ENCODE measurements around the gene VLDLR. TPM values are rescaled to one million over a fixed set of nuclear protein-coding genes. Genes with fewer than 3 reads are reported as not detected.

The VLDLR gene
- total RNA-seq, 4 donors from 2014 or later: 15.5 to 17.0 (median 16.8) TPM

DNA sequence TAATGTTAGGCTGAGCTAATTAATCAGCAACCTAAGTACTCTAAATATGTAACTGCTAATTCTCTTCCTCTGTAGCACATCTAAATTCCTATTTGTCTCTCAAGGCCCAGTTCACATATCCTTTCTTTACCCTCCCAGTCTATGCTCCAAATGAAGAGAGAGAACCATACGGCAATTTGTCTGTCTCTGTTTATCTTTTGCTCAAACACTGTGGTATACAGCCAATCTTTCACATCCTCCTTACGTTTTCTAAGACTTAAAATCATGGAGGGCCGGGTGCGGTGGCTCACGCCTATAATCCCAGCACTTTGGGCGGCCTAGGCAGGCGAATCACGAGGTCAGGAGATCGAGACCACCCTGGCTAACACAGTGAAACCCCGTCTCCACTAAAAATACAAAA, 15.8 kb downstream of the VLDLR start:
- Histone ChIP-seq H3K36me3 (peaks cover 0 to 32% (median 12%) of the 10 kb centered on the region in 4 donors), H3K4me1 (peaks cover 18 to 40% (median 35%) of the 10 kb centered on the region in 4 donors), H3K9me3 (no peaks in the 10 kb centered on the region), H3K27ac (replicated peaks in 1 of 4) (peak overlapping the region in 1 of 4 donors; percentile 19), H3K27me3 (no peaks in the 10 kb centered on the region), H3K4me3 (no peak overlapping the region)
- TF ChIP-seq, protein P1, sequence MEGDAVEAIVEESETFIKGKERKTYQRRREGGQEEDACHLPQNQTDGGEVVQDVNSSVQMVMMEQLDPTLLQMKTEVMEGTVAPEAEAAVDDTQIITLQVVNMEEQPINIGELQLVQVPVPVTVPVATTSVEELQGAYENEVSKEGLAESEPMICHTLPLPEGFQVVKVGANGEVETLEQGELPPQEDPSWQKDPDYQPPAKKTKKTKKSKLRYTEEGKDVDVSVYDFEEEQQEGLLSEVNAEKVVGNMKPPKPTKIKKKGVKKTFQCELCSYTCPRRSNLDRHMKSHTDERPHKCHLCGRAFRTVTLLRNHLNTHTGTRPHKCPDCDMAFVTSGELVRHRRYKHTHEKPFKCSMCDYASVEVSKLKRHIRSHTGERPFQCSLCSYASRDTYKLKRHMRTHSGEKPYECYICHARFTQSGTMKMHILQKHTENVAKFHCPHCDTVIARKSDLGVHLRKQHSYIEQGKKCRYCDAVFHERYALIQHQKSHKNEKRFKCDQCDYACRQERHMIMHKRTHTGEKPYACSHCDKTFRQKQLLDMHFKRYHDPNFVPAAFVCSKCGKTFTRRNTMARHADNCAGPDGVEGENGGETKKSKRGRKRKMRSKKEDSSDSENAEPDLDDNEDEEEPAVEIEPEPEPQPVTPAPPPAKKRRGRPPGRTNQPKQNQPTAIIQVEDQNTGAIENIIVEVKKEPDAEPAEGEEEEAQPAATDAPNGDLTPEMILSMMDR (IDR thresholded peaks at IDR 0.05): no peak
- TF ChIP-seq EP300 (IDR thresholded peaks at IDR 0.05) (no peak), POLR2A (IDR thresholded peaks at IDR 0.05; ENCODE audit: low read depth) (no peak), POLR2AphosphoS5 (IDR thresholded peaks at IDR 0.05) (no peak)
- DNase-seq (ENCODE audit: extremely low spot score): no peak
- intact Hi-C loops (cut with DNase I): no loop called here
- WGBS: 94% methylated on average over 10 of the region's 10 CpGs

DNA sequence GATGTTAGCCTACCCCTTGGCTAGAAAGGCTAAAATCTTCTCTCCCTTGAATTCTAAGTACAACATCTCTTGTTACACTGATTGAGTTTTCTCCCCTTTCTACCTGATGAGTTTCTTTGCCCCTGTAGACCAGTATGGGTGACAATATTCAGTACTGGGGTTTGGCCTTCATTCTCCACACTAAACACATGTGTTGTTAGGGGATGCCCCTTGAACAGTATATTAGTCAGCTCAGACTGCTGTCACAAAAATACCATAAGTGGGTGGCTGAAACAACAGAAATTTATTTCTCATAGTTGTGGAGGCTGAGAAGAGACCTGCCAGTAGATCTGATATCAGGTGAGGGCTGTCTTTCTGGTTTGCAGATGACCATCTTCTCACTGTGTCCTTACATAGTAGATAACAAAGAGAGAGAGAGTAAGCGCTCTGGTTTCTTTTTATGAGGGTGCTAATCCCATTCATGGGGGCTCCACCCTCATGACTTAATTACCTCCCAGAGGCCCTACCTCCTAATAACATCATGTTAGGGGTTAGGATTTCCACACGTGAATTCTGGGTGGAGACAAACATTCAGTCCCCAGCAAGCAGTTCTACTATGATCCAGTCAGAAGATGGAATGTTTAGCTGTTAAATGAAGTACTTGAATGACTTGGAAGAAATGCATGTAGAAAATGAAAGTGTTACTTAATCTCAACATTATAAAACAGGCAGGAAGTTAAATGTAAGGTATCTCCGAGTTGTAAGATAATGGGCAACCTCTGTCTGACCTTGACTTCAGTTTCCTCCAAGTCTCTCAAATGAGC, 17.5 kb downstream of the VLDLR start:
- Histone ChIP-seq H3K27me3 (no peaks in the 10 kb centered on the region), H3K4me1 (peaks cover 6 to 23% (median 18%) of the 10 kb centered on the region in 4 donors), H3K9me3 (no peaks in the 10 kb centered on the region), H3K36me3 (peaks cover 6 to 44% (median 25%) of the 10 kb centered on the region in 4 donors), H3K4me3 (no peak overlapping the region), H3K27ac (replicated peaks in 1 of 4) (no peak overlapping the region)
- 88% methylated on average over 3 of the region's 3 CpGs for WGBS
- no peak for DNase-seq (ENCODE audit: extremely low spot score)
- TF ChIP-seq POLR2AphosphoS5 (IDR thresholded peaks at IDR 0.05): no peak
- no peak for TF ChIP-seq POLR2A (IDR thresholded peaks at IDR 0.05; ENCODE audit: low read depth)
- TF ChIP-seq EP300 (IDR thresholded peaks at IDR 0.05): no peak
- TF ChIP-seq, protein P1 (IDR thresholded peaks at IDR 0.05): no peak
- intact Hi-C loops (cut with DNase I): no loop called here

DNA sequence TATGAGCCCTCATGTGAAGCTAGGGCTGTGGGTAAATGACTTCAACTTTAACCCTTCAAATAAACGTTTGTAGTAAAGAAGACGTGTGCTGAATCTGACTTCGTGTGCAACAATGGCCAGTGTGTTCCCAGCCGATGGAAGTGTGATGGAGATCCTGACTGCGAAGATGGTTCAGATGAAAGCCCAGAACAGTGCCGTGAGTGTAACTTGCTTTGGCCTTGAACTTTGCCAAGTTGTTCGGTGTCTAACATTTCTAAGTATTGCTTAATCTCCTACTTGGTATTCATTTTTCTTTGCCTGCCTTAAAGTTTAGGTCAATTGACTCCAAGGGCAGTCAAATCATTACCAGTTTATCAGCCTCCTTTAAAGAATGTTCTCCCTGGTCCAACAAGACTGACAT, 18.2 kb downstream of the VLDLR start:
- H3K36me3 ChIP-seq: peaks cover 6 to 51% (median 30%) of the 10 kb centered on the region in 4 donors
- TF ChIP-seq POLR2A (IDR thresholded peaks at IDR 0.05; ENCODE audit: low read depth): no peak
- TF ChIP-seq POLR2AphosphoS5 (IDR thresholded peaks at IDR 0.05): no peak
- no peak for TF ChIP-seq EP300 (IDR thresholded peaks at IDR 0.05)
- TF ChIP-seq, protein P1 (IDR thresholded peaks at IDR 0.05): no peak

DNA sequence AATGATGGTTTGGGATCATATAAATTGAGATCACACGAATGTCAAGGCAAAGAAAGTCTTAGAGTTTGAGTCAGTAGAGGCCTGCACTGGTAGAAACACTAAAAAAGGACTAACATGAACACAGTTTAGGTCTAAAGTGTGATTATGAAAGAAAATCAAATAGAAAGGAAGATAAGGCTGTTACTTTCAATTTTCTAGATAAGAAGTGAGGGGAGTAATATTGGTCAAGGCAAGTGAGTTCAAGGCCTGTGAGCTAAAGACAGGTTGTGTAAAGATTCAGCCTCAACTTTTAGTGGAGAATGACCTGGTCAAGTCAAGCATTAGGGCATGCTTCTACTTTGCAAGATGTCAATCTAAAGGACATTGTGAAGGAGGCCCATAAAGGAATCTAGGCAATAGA, 19.0 kb downstream of the VLDLR start:
- no peaks in the 10 kb centered on the region for H3K9me3 ChIP-seq
- WGBS: 94% methylated on average over 1 of the region's 1 CpG
- intact Hi-C loops (cut with DNase I): loop anchor here (10.0 kb wide), 1 partner anchor 184 kb away; no protein-coding TSS in a partner anchor
- peaks cover 0 to 12% (median 9%) of the 10 kb centered on the region in 4 donors for H3K4me1 ChIP-seq
- no peak overlapping the region for H3K27ac ChIP-seq (replicated peaks in 1 of 4)
- DNase-seq (ENCODE audit: extremely low spot score): no peak
- no peak for TF ChIP-seq POLR2A (IDR thresholded peaks at IDR 0.05; ENCODE audit: low read depth)
- no peak for TF ChIP-seq EP300 (IDR thresholded peaks at IDR 0.05)
- TF ChIP-seq, protein P1 (IDR thresholded peaks at IDR 0.05): no peak
- no peak for TF ChIP-seq POLR2AphosphoS5 (IDR thresholded peaks at IDR 0.05)
- no peak overlapping the region for H3K4me3 ChIP-seq
- peaks cover 13 to 59% (median 38%) of the 10 kb centered on the region in 4 donors for H3K36me3 ChIP-seq
- H3K27me3 ChIP-seq: no peaks in the 10 kb centered on the region

More for the DNA sequence above, 18.2 kb downstream of the VLDLR start:
- Histone ChIP-seq H3K4me3 (no peak overlapping the region), H3K4me1 (peaks cover 0 to 16% (median 11%) of the 10 kb centered on the region in 4 donors), H3K27ac (replicated peaks in 1 of 4) (no peak overlapping the region), H3K27me3 (no peaks in the 10 kb centered on the region), H3K9me3 (no peaks in the 10 kb centered on the region)
- 91% methylated on average over 7 of the region's 7 CpGs for WGBS
- intact Hi-C loops (cut with DNase I): loop anchor here (10.0 kb wide), 1 partner anchor 185 kb away; no protein-coding TSS in a partner anchor
- no peak for DNase-seq (ENCODE audit: extremely low spot score)
